NOMO-1 treated with DMSO at 0.1 percent for 48 hours (cell line): Measurements from ENCODE around the gene GPSM3.
"Not testable (repeated sequence)": the region's sequence is repeated elsewhere in the genome, so short reads cannot be mapped to it uniquely, and the experiment has no call there.

ENCODE experiments used
- DNase-seq: peaks from one replicate; lab custom pipeline; 2025; ENCODE audit not compliant: unreplicated experiment; lab: John Stamatoyannopoulos, UW

Gene GPSM3

DNA sequence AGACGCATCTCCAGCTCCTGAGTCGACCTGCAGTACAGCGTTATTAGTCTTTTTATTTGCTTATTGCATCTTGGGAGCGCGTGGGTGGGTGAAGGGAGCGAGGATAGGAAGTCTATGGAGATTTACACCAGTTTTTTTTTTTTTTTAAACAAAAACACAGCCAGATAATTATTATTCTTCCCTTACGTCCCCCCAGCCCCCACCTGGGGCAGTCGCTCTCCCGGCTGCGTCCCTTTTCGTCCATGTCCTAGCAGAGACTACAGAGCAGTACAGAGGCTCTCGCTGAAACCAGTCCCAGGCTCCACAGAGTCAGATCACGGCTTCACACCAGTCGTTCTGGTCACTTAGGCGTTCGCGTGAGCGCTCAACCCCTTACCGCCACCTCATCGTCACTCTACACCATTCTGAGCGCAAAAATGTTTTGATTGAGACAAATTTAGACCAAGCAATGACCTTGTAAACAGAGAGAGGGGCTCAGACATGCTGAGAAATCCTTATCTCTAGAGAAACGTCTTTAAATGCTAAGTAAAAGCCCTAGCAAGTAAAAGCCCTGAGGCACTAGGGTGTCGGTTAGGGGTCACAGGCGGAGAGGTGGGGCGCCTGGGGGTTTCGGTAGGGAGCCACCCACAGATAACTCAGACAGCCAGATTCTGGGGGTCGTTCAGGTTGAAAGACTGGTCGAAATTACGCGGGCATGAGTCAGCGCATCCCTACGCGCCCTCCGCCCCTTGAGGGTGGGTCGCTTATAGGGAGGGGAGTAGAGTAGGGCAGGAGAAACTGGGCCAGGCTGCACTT is 39.5 kb downstream of the GPSM3 start:
- DNase-seq: no peak

DNA sequence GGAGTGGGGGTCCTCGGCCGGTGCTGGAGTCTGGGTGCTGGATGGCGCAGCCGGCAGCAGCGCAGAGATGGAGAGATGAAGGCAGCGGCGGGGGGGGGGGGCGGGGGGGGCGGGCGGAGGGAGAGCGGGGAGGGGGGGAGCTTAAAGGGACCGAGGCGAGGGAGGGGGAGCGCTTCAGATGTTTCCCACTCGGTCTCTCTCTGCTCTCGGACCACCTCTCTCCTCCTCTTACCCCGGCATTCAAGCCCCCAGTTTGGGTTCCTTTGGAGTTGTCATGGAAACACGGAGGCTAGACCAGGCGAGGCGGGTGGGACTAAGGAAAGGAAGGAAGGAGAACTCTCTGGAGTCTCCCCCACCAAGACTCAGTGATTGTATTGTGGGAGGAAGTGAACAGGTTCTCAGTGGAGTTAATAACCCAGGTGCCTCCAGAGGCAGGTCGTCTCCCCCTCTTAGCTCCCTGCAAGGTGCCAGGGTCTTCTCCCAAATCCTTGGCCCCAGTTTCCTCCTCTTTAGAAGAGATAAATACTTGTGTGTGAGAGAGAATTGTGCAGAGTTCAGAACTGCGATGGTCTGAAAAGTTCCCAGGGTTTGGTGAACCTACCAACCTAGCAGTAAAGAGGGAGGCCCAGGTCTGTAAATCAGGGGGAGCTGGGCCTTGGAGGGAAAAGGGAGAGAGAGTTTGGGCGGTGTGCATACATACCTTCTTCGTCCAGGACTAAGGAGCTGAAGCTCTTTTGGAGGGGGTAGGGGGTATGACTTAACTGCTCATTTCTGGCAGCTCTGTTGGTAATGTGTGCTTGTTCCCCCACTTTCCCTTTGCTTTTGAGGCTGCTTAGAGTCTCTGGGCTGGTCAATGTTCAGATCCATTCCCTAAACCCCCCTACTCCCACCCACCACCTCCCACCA is 40.3 kb downstream of the GPSM3 start, which contains the start of gene PRRT1:
PRRT1 (minus strand) TSS at position 77 of the 906 bp plus-strand sequence. CDS start 112 bp downstream, outside the sequence.
- no peak for DNase-seq

DNA sequence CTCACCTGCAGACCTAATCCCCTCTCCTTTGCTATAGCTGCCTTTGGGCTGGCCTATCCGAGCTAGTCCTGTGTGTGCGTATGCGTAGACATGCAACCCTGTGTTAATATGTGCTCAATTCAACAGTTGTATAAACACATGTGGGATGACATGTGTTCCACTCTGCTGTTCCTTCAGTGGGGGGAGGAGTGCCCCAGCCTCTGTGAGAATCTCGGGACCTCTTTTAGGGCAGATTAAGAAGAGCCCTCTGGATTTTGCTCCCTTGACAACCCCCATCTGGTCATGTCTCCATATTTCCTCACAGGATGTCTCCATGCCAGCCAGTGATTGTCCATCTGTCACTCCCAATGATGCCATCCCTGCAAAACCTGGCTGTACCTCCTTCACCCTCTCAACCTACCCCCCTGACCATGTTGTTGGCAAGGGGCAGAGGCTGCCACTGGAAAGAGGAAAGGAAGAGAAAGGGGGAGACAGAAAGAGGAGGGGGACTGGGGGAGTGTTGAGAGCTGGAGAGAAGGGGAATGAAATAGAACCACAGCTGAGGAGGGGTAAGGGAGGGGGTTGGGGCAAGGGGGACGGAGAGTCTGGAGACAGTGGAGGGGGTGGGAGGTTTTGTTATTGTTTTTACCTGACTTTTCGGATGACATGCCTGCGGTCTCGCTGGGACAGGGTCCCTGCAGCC is 41.1 kb downstream of the GPSM3 start:
- no peak for DNase-seq

DNA sequence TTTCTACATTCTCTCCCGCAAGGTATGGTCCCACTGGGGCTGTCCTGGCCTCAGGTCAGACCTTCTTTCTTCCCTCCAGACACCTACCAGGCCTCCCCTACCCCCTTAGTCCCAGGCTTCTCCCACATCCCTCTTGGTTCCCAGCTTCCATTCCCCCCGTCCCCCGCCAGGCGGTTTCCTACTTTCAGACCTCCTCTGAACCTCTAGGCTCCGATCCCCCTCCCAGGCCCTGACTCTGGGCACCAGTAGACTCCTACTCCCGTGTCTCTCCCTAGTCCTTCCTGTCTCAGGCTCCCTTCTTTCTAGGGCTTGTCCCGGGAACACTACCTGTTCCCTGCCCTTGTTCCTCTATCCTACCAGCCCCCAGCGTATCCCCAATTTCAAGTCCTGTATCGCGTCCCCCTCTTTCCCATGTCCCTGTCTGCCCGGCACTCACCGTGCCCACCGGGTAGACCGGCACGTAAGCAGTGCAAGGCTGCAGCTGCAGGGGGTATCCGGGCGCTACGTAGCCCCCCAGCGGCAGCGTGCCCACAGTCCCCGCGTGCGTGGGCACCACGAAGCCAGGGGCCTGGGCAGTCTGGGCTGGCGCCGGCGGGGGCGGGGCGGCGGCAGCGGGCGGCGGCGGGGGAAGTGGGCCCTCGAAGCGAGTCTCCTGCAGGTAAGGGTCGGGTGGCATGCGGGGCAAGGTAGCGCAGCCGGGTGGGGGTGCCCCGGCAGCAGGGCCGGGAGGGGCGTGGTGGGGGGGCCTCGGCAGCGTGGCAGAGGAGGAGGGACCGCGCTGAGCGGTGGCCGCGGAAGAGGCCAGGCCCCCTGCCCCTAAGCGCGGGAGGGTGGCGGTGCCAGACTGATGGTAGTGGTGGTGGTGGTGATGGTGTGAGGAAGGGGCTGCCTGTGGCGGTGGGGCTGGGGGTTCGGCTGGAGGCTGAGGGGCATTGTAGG is 42.2 kb downstream of the GPSM3 start:
- DNase-seq: no peak

DNA sequence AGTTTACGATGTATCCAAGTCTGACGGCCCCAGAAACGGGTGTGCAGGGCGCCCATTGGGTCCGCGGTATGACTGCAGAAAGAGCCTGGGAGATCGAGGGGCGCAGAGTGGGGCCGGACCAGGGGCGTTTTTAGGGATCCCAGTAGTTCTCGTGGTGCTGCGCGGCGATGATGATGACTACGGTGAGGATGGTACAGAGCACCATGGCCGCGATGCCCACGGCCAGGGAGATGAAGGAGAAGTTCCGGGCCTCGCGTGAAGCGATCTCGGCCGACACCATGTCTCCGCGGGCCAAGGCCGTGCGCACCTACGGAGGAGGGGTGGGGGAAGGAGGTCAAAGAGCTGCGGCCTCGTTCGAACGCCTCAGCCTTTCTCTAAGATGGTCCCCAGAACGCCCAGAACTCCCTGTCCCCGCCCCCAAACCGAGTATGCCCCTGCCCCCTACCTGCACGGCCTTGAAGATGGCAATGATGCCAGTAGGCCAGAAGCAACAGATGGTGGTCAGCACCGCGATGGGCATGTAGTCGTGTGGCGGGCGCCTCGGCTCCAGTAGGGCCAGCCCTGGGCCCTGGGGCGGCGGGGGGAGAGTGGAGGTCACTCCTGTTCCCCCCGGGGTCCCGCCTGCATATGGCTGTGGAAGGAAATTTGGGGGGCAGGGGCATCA is 43.2 kb downstream of the GPSM3 start:
- no peak for DNase-seq

DNA sequence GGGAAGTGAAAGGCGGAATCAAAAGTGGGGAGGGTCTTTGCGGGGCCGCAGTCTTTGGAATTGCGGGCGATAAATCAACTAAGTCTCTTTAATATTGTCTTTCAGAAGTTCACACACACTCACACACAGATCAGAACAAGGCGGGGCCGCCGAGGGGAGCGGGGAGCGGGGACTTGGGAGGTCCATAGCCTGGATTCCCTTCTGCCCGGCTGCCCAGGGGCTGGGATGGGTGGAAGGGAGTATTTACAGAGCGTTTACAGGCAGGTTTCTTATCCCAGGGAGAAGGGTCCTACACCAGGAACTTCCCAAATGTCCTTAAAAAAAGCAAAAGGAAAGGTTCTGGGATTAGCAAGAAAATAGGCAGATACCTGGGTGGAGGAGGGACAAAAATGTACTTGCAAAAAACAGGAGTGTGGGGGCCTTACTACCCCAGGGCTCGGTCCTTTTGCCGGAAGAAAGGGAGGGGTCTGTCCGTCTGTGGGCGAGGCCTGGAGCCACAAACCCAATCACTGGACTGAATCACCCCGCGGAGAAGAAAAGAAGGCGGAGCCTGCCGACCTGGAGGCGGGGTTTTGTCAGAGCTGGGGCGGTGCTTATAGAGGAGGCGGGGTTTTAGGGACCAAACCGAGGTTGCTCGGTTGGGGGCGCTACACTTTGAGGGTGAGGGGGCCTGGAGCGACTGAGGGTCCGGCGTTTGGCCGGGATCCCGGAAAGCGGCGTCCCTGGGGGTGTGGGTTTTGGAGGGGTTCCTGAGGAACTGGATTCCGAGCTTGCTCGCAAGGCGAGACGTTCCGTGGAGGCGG is 44.0 kb downstream of the GPSM3 start:
- no peak for DNase-seq

- no peak for DNase-seq
These were observed 44.9 kb downstream of the GPSM3 start for GRCh38 chr6:32147401-32148132.

GRCh38 chr6:32146687-32147086 is 45.8 kb downstream of the GPSM3 start:
- DNase-seq: no peak

DNA sequence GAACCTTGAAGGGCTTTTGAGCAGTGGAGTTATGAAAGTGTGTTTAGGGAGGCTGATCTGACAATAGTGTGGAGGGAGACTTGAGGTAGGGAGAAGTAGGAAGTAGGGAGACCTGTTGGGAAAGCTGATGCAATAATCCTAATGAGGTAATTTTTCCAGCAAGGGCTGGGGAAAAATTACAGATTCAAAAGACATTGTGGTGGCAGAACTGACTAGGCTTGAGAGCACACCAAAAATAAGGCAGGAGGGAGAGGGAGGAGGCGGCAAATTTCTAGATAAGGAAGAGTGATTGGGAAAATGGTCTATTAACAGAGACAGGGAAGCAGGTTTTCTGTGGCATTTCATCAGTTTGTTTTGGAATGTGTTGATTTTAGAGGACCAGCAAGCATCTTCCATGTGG is 46.2 kb downstream of the GPSM3 start:
- no peak for DNase-seq

GRCh38 chr6:32144238-32144637 is 48.2 kb downstream of the GPSM3 start:
- not testable (repeated sequence) for DNase-seq
